ENCODE results near the gene DYNC1I1. TPM values are rescaled to one million over a fixed set of nuclear protein-coding genes. Genes with fewer than 3 reads are reported as not detected.

DYNC1I1 gene
- total RNA-seq, 1 experiment from 2014 or later: 1.1 TPM

DNA sequence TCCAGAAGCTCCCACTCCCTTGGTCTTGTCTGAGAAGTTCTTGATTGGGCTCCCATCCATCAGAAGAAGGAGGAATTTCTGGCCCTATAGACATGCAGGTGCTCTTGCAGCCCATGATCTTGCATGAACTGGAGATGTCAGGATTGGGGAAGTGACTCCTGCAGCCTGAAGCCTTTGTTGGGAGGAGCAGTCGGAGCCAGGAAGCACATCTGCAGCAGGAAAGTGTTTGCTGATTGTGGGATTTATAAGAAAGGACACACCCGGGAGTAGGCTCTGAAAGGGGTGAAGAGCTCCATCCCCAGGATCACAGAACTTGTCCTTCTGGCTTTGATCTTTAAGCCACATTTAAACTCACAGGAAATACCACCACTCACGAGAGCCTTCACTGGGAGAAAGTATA is 185.2 kb downstream of the DYNC1I1 start:
- no peak for DNase-seq (ENCODE audit: low read depth)

DNA sequence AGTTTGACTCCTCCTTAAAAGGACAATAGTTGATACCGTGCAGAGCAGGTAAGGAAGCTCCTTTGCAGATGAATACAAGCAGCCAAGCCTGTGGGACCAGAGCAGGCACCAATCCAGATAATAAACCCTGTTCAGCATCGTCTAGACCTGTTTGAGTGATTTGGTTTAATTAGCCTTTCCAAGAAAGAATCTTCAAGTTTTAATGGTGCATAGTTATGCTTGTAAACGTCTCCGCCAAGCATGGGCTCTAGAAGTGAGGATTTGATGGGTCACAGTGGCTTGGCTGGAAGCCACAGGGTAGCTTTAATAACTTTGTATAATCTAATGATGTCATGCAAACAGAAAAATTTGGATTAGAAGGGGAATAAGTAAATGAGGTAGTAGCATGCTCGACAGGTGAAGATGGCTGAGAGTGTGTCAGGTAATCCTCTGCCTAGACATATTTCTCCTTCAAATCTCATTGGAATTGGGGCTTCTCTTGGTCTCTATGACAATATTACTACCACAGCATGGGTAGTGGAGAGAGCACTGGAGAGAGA is 188.4 kb downstream of the DYNC1I1 start:
- no peak for DNase-seq (ENCODE audit: low read depth)

DNA sequence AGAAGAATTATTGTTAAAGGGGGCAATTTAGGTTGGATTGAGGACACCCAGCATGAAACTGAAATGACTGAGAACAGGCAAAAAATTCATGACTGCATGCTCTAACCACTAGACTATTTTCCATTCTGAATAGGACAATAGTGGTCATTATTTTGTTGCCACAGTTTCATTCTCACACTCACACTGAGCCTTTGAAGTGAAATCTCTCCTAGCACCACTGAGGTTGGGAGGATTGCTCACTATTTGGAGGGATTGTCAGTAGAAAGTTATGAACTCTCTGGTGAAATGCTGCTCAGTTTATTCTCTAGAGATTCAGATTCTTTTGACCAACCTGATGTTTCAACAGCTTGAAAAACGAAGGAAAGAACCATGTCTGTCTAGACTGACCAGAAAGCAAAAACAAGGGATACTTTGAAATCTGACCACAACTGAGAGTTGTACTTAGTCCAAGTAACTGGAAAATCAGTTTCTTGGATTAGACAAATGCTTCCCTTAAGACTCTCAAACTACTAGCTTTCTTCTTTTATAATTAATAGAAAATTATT is 191.2 kb downstream of the DYNC1I1 start:
- no peak for DNase-seq (ENCODE audit: low read depth)

DNA sequence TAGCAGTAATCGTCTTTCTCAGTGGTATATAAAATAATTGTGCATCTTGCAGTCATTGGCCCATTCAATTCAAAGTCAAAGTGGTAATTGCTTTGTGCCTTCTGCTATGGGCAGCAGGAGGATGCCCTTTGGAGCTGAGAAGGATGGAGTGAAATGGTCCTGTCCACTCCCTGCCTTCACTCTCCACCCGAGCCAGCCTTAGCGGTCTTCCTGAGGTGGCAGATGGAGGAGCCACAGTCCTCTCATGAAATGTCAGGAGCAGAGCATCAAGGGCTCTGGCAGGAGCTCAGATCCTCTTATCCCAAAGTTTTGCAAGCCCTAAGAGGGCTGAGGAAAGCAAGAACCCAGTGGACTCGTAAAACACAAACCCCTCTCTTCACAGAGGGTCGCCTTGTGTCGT is 199.4 kb downstream of the DYNC1I1 start:
- DNase-seq (ENCODE audit: low read depth): no peak

DNA sequence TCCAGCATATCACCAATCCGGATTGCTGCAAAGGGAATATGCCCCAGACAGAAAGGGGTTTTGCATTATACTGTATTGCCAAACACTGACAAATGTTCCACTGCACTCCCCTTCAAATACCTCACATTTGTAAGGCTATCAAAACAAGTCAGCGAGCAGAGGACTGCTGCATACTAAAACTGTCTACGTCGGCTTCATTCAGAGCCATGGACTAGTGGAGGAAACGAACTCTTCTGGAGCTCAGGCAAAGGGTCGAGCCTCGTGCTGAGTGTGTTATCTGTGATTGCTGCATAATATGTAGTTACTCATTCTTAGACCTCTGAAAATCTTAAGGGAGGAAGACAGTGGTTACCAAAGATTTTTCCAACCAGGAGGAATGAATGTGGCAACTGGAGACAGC is 200.2 kb downstream of the DYNC1I1 start:
- DNase-seq (ENCODE audit: low read depth): no peak

DNA sequence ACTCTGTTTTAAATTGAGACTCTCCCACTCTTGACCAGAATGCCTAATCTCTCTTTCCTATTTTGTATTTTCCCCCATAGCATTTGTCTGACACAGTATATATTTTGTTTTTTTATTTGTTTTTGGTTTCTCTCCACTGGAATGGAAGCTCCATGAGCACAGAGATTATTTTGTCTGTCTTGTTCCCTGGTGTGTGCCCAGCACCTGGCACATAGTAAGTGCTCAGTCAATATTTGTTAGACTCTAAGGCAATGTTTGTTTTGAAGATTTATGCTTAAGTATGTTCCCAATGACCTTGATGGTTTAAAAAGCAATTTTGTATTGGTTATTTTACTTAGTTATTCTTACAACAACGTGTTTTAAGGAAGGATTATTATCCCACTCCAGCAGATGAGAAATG is 201.8 kb downstream of the DYNC1I1 start:
- no peak for DNase-seq (ENCODE audit: low read depth)

DNA sequence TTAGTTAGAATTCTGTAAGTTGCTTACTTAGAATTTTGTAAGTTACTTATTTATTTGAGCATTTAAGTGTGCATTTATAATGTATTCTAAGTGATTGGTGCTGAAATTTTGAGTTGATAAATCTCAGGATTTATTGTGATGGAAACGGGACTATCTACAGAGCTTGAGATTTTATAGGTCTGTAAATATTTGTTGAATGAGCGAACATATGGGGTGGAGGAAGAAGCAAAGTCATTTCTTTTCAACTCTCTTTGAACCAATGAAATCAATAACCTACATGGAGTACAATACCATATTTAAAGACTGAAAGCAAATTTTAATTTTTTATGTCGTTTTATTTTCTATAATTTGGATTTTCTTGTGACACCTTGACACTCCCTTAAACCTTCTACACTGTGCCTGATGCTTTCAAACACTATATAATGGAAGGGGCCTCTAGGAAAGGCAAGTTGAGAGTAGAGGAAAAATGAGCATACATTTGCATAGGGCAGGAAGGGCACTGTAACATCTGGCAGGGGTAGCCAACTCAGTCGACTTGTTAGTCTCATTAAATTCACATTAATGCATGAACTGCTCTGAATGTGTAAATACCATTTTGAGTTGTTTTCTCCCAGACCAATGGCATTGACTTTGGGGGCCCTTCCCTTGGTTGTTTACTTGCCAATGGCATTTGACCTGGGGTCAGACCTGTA is 204.2 kb downstream of the DYNC1I1 start:
- no peak for DNase-seq (ENCODE audit: low read depth)

DNA sequence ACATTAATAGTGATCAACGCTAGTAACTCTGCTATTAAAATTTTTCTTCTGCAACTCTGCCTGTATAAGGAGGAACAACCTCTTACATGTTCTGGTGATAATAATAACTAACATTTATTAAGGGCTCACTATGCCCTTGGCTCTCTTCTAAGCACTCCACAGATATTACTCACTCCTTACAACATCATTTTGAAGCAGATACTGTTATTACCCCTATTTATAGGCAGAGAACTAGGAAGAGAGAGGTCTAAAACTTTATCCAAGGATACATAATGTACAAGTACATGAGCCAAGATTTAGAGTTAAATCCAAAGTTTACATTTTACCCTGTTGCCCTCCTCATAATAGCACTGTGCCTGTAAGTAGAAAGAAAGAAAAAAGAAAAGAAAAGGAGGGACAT is 205.6 kb downstream of the DYNC1I1 start:
- no peak for DNase-seq (ENCODE audit: low read depth)

DNA sequence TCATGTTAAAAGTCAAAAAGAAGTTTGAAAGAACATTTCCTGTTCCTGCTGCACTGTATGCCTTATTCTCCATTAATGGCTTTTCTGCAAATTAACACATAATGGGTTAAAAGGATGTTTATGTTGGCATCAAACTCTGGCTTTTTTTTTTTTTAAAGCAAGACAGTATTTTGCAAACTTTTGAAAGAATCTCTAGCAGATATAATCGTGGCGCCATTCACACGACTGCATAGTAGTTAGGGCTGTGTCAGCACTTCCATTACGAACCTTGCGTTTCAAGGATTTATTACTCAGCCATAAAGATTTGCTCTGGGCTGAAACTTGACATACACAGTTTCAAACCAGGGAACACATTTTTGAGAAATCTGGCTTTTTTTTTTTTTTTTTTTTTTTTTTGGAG is 207.8 kb downstream of the DYNC1I1 start:
- DNase-seq (ENCODE audit: low read depth): no peak

DNA sequence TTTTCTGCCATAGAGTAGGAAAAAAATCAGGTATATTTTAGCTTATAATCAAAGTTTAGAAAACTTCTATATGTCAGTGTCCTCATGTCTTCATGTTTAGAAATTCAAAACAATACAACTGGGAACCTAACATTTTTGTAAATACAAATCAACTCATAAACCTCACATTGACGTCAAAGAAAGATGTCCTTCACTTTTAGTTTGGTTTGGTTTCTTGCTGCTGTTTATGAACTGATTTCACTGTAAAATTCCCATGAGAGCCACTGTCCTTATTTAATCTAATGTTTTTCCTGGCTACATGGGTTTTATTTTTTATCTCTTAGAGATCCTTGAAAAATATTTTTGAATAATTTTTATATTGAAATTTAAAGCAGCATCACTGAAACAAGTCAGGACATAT is 208.4 kb downstream of the DYNC1I1 start:
- DNase-seq (ENCODE audit: low read depth): no peak

DNA sequence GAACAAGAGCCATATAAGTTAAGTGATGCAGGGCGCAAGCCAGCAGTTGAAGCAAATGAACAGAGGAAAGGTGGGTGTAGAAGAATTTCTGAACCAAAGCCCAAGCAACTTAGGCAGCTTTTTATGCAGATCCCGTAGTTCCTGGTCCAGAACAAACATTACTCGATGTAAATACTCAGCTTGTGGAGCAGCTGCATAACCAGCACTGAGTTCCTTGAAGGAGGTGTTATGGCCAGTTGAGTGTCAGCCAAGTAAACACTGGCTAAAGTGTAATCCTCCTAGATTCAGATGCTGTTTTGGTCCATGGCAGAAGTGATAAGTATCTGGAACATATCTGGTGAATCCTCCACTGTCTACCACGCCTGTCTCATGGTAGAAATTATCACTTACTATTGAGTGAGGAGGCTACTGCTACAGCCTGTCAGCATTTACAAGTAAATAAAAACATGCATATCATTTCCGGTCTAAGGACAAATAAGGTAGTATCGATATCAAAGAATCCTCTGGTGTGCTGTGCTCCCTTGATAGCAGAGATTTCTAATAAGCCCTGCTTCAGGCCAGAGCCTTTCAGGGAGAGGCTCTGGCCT is 213.9 kb downstream of the DYNC1I1 start:
- no peak for DNase-seq (ENCODE audit: low read depth)

DNA sequence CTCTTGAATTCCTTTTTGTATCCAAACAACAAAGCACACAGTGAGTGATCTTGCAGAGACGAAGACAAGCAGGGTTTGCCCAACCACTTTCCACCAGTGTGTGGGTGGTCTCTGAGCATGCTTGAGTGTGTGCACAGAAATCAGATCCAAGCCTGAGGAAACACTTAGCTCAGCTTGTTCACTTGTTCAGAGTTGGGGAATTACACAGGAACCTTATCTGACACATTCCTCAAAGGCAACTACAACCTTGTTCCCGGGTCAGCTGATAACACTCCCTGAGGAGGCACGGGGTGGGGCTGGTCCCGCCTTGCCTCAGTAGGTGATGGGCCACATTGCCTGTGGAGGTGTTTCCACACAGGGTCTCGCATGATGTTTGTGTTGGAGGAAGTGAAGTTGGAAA is 216.9 kb downstream of the DYNC1I1 start:
- no peak for DNase-seq (ENCODE audit: low read depth)

DNA sequence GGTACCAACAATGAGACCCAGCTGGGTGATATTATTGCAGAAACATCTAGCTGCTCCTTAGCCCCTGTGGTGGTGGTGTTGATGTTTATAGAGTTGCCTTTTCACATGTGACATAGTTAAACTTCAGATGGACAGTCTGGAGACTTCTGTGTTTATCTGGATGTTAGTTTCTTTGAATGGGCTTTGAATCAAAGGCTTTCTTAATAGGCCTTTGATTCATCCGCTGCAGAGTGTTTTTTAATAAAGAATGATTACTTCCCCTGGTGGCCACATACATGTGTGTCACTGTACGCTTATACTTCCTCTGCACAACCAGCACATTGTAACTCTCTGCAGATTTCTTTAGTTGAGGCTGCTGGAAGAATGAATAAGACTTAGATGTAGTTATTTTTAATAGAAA is 221.0 kb downstream of the DYNC1I1 start:
- DNase-seq (ENCODE audit: low read depth): no peak

DNA sequence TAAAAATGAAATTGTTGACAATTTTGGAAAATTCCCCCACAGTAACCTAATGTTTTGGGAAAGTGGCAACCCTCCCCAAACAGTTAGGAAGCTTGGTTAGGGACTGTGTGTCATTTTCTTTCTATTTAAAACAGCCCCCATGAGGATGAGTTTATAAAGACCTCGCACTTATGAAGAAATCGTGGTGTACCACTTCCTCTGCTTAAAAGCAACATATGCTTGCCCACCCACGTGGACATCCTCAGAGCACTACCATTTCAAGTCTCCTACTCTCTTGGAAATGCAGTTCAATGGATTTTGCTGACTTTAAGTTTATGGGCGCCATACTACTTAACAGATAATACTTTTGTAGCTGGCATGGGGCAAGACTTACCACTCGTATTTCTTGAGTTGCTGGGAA is 223.8 kb downstream of the DYNC1I1 start:
- peak; percentile 51 for DNase-seq (ENCODE audit: low read depth)

DNA sequence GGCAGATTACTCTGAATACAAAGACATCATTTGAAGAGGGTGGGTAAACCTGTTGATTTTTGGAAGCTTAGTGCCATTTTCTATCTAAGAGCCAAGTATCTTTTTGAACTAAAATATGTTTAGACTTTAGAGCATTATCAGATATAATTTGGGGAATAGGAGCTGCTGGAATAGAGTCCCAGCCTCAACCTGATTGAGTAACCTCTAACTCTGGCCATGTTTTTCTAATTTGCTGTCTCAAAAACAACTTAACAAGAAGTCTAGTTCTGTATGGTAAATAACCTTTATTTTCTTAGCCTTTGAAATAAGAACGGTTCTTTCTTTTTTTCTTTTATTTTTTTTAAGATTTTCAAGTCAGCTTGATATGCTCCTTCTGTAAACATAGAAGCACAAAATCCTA is 224.5 kb downstream of the DYNC1I1 start:
- DNase-seq (ENCODE audit: low read depth): no peak

DNA sequence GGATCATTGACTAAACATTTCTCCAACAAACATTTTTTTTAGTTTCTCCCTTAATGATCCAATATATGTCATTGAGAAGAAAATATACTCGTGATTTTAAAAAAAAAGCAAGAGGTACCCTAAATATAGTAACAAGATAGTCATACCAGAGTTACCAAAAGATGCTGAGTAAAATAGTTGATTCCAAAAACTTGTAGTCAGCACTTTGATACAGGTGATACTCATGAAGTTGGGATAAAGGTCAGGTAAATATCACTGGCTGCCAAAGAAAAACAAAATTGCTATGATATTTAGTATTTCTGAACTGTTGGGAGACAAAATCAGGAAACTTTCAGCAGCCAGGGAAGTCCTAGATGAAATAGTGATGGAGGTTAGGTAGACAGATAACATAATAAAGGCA is 225.3 kb downstream of the DYNC1I1 start:
- no peak for DNase-seq (ENCODE audit: low read depth)

DNA sequence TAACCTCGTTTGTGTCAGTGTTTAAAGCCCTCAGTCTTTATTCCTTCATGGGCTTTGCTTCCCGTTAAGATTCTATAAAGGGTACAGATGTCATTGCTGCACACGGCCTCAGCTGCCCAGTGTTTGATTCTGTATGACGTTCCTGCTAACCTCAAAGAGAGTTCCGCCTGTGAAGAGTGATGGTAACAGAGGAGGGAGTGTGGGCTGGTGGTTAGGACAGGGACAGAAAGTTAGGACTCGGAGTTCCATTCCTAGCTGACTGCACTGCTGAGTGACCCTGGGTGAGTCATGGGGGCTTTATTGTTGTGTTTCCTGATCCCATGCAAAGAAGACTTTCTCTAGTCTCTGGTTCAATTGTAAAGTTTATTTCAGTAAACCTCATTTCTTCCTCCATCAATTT is 227.1 kb downstream of the DYNC1I1 start:
- peak; percentile 38 for DNase-seq (ENCODE audit: low read depth)

DNA sequence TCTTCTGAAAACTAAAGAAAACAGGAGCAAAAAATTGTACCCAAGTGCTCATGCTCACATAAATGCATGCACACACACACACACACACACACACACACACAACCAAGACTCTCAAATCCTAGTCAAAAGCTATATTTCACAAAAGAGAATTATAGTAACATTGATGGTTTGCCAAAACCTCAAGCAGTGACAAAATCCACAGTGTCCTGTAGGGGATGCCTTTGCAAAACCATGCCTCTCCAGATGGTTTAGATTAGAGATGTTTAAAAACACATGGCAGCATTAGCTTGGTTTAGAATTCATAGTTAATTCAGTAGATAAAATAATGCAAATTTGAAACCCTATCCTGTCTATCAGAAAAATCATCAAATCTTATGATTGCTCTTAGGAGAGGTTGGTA is 232.2 kb downstream of the DYNC1I1 start:
- DNase-seq (ENCODE audit: low read depth): peak; percentile 19

DNA sequence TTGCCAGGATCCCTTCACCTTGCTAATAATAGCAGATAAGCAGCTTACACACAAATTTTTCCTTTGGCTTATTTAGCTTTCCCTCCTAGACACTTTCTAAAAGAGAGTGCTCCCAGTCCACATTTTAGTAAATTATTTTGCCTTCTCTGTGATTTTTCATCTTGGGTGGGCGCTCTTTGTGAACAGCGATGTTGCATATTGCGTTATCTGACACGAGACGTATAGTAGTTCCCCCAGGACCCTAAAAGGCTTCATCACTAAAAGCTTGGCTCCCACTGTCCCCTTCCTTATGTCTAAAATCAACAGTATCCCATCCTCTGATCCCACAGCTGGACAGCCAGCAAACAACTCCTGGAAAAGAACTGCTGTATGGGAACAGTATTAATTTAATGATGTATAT is 232.9 kb downstream of the DYNC1I1 start:
- no peak for DNase-seq (ENCODE audit: low read depth)

DNA sequence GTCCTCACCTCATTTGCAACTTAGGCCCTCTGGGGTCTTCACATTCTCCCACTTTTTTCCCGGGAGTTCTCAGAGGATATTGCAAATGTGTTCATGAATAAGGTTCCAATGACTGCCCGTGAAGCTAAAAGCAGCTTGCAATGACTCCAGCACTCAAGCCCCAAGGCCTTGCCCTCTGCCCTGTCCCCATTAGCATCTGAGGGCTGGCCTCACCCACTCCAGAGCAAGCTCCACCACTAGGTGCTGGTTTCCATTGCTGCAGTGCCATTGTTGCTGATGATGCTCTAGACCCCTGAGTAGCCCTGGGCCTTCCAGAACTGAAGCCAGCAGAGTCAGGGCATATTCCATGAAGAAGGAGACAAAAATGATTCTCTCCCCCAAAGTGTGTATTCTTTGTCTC is 236.8 kb downstream of the DYNC1I1 start:
- DNase-seq (ENCODE audit: low read depth): no peak

DNA sequence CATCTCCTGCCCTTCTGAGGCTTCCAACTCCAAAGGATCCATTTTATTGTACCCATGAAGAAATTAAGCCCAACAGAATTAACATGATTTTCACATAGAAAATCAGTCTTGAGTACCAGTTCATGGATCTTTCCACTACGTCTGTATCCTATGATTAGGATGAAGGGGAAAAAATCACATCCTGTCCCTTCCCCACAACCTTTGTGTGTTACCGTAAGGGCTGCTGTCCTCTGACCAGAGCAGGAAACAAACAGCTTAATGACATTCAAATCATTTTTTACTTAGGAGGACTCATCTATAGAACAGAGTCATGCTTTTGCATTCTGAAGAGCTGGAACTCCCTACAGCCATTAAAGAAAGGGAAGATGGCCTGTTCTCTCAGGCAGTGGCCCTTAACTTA is 241.5 kb downstream of the DYNC1I1 start:
- DNase-seq (ENCODE audit: low read depth): no peak

DNA sequence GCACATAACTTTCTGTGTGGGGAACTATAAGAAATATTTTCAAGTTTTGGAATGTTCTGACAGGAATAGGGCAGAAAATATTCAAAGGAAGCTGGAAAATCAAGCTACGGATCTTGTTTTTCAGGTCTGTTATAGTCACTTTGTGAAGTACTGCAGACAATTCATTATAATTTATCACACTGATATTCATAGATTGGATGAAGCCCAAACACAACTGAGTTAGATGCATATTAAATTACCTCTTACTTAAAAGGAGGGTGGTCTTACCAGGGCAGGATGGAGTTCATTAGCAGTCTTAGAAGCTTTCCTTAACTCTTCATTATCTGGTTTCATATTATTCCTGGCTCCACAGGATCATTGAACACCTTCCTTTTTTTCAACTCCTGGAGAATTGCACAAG is 242.3 kb downstream of the DYNC1I1 start:
- no peak for DNase-seq (ENCODE audit: low read depth)

DNA sequence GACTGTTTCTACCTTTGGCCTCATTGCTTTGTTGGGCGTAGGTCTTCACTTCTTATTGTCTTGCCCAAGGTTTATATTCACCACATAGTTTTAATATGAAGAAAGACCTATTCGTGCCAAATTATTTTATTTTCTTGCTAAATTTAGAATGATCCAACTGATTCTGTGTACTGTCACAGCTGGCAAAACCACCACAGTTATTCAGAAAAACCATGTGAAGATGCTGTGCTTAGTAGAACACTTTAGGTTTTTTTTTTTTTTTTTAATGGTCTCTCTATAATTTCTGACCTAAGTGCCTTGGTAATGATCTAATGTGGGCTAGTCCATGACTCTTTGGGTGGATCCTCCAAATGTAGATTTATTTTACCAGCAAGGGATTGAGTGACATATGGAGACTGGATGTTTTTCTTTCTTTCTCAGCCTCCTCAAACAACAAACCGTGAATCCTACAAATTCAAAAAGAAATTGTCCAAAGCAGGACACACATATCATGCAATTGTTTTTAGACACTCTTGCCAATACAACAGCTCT is 243.8 kb downstream of the DYNC1I1 start:
- DNase-seq (ENCODE audit: low read depth): peak; percentile 56

Measured in LHCN-M2 (cell line).